G401 (cell line): ENCODE measurements around the gene GRIK4. TPM values are rescaled to one million over a fixed set of nuclear protein-coding genes. Genes with fewer than 3 reads are reported as not detected.

ENCODE experiments used
- DNase-seq: peaks from one replicate; pipeline ENCODE4 v3.0.0-alpha.2; 2015; ENCODE audit warnings: low spot score
- in situ Hi-C: cut with HindIII; loops from 2 replicates; pipeline ENCODE4 v1.10.0; 2016; ENCODE audit warnings: low sequenced_read_pairs, mixed read lengths
- total RNA-seq: library from RNA; depleted of rRNA; stranded (reverse); fragments of >200 nt; shearing (Covaris generic); gene quantifications from 2 replicates; pipeline ENCODE4 v1.2.3, GENCODE V29; 2014

The GRIK4 gene
- total RNA-seq, 1 experiment from 2014 or later = 0.51 TPM

DNA sequence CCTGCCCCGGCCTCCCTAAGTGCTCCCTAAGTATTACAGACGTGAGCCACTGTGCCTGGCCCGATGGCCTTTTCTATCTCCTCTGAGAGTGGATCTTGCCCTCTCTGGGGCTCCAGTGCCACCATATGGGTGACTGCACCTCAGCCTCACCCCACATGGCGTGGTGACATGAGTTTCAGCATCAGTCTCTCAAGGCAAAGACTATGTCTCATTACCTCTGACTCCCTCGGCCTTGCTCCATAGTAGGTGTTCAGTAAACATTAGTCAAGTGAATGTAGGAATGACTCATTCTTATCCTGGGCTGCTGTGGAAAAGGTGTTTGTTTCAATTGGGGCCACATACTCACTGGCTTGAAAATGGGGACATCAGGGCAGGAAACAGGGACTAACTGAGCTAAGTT, 168.8 kb downstream of the GRIK4 start:
- in situ Hi-C loops = no loop called here
- no peak for DNase-seq

DNA sequence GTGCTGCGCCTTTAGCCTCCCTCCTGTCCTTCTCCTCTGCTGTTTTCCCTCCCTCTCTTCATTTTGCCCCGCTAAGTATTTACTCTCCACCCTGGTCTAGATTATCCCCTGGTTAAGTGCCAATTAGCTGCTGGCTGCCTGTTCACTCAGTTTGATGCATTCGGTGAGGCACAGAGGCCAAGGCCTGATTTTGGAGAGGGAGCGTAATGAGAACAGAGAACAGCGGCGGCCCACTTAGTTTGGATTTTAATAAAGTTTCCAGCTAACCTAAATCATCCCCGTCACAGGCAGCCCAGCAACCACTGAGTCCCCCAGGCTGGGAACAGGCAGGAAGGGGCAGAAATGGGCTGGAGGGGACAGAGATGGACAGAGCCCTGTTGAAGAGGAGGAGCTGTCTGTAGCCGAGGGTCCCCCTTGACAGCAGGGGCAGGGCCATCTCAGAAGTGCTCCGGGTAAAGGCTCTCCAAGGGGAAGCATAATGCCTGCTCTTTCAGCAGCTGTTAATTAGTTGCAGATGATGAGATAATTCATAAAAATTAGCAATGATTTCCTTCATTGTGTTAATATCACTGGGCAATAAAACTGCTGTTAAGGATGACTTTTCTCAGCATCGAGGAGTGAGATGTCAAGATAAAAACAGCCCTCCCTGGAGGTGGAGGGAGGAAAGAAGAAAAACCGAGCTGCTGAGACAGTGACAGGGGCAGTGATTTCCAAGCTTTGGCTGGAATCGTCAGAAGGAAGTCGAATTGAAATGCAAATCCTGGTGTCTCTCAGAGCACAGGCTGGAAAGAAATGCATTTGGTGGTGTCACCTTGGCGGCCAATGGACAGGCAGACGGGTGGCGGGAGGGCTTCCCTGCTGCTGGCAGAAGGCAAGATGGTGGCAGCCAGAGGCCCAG, 170.1 kb downstream of the GRIK4 start:
- in situ Hi-C loops = no loop called here
- DNase-seq = peak; percentile 10

DNA sequence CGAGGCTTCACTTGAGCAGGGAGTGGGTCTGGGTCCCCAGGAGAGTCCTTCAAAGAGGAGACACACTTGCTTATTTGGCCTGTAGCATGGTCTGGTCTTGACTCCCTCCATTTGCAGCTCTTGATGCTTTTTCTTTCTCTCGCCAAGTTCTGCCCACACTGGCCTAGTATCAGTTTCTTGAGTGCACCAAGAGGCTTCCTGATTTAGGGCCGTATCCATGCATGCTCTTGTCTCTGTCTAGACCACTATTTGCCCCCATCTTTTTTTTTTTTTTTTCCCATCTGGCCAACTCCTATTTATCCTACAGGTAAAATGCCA, 170.7 kb downstream of the GRIK4 start:
- in situ Hi-C loops = no loop called here
- no peak for DNase-seq

GRCh38 chr11:120682866-120683265, 171.3 kb downstream of the GRIK4 start:
- in situ Hi-C loops = no loop called here
- DNase-seq = no peak

GRCh38 chr11:120686516-120686915, 175.0 kb downstream of the GRIK4 start:
- in situ Hi-C loops = no loop called here
- DNase-seq = no peak

GRCh38 chr11:120688163-120688562, 176.6 kb downstream of the GRIK4 start:
- no peak for DNase-seq
- in situ Hi-C loops = no loop called here

GRCh38 chr11:120689596-120690275, 178.2 kb downstream of the GRIK4 start:
- in situ Hi-C loops = no loop called here
- DNase-seq = no peak

DNA sequence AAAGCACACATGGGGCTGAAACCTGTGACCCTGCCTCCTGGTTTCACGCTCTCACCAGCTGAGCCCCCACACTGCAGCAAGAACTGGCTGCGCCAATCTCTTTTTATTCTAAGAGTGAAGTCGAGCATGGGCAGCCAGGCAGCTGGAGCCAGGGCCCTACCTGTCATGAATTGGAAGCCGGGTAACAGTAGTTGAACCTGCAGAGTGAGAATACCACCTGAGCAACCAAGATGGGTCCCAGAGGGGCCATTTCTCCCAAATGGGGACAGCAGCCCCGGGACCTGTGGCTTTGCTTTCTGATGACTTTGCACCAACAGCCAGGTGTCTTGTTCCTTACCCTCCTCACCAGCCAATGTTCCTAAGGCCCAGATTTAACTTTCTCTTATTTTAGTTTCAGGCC, 178.9 kb downstream of the GRIK4 start:
- in situ Hi-C loops = no loop called here
- no peak for DNase-seq

DNA sequence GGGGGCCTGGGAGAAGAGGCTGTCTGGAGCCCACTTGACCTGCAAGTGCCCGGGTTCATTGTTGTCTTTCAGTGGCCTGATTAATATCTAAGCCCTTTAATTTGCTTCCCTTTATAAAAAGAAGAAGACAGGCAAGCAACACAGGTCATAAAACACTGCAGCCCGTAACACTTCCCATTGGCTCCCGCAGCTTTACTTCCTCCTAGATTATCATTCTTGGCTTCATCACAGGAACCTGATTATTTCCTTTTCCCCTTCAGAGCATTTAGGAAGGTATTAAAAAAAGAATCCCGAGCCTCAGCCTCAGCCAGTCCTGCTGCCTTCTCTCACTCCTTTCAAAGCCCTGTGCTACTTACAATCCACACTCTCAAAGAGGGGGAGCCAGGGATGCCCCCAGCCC, 183.2 kb downstream of the GRIK4 start:
- in situ Hi-C loops = no loop called here

DNA sequence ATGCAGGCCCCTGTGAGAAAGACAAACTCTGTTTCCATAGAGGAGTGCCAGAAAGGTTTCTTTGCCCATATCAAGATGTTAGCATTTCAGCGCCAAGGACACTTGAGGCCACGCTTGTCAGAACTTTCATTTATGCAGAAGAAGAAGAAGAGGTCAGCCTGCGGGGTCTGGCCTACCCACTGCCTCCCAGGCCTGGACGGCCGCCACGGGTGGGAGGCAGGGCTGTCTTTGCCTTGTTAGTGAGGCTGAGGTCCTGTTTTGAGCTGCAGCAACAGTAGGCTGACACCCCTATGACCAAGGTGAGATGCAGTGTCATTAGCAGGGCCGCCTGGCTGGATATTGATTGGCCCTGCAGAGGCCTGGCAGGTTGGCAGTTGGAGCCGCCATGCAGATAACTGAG, 183.9 kb downstream of the GRIK4 start:
- in situ Hi-C loops = no loop called here
- DNase-seq = no peak

More for the DNA sequence above, 183.2 kb downstream of the GRIK4 start:
- no peak for DNase-seq

DNA sequence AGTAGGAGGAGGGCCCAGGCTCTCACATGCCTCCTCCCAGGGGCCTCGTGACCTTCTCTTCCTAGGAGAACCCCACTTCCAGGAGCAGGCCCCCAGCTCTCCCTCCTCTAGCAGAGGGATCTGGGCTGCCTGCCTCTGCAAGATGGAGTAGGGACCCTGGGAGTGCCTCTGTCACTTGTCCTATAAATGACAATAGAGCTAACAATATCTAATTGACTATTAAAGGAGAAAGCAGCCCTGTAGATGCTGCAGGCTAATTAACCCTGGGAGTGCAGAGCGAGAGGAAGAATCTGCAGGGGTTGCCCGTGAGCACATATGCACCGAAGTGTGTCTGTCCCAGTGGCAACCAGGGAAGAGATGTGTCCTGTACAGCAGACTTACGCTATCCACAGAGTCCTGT, 184.4 kb downstream of the GRIK4 start:
- in situ Hi-C loops = no loop called here
- DNase-seq = no peak

DNA sequence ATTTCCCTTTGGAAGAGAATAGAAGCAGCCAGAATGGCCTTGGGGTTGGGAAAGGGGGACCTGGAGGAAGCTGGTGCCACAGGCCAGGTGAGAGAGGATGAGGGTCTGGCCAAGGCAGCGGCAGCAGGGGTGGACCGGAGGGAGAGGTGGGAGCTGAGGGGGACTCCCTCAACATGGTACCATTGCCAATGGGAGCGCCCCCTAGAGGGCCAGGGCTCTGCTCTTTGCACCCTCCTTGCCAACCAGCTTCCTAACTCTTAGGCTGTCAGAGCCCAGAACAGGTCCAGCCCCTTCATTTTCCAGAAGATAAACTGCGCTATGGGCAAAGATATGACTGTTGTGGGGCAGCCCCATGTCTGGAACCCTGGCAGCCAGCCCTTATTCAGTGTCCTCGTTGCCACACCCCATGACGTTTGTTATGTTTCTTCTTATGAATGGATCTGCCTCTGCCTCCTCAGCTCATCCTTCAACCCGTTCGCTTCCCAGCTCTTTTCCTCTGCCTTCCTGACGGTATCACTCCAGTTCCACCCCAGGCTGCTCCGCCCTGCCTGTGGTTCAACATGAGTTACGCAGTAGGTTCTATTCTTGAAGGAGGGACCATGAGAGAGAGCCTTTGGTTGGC, 185.2 kb downstream of the GRIK4 start:
- DNase-seq = no peak
- in situ Hi-C loops = no loop called here

GRCh38 chr11:120698918-120699317, 187.4 kb downstream of the GRIK4 start:
- in situ Hi-C loops = no loop called here
- no peak for DNase-seq

DNA sequence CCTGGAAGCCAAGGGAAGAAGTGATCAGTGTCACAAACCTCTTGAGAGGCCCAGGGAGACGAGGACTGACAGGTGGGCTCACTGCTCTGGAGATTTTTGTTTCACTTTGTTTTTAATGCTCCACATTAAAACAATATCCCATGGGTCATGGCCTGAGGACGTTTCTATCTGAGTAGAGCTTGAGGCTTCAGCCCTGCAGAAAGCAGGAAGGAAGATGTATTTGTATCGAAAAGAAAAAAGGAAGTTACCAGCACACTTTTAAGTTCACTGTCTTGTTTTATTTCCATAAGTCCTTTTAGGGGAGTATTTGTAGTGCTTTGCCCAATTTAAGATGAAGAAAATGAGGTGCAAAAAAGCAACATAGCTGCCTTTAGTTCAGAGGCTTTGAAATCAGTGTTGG, 191.1 kb downstream of the GRIK4 start:
- no peak for DNase-seq

GRCh38 chr11:120703358-120704152, 192.0 kb downstream of the GRIK4 start:
- DNase-seq = no peak
- in situ Hi-C loops = no loop called here

More for the DNA sequence above, 191.1 kb downstream of the GRIK4 start:
- in situ Hi-C loops = no loop called here

DNA sequence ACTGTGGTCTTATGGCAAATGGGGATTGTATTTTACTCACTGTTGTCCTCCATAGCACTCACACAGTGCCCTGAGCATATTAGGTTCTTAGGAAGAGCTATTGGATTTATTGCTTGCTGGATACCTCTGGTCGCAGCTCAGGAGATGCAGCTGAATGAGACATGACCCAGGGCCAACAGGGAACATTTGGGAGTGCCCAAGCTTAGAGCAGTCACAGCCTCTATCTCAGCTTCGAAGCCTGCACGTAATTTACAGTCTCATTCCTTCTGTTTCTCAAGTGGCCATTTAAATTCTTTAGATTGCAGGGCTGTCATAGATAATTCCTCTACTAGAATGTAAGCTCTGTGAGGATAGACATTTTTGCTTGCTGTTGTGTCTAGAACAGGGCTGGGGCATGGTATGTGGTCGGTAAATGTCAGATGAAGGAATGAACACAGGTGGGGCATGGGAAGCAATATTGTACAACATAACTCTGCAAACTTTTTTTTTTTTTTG, 192.8 kb downstream of the GRIK4 start:
- in situ Hi-C loops = no loop called here
- no peak for DNase-seq

- in situ Hi-C loops = no loop called here
- DNase-seq = no peak
These were observed 194.7 kb downstream of the GRIK4 start for GRCh38 chr11:120706257-120706656.

GRCh38 chr11:120707098-120707497, 195.6 kb downstream of the GRIK4 start:
- DNase-seq = no peak
- in situ Hi-C loops = no loop called here

- DNase-seq = no peak
- in situ Hi-C loops = no loop called here
These were observed 196.1 kb downstream of the GRIK4 start for GRCh38 chr11:120707663-120708062.
